ENCODE data around the gene CHD6.
"Not testable (repeated sequence)": the region's sequence is repeated elsewhere in the genome, so short reads cannot be mapped to it uniquely, and the experiment has no call there.

The CHD6 gene

DNA sequence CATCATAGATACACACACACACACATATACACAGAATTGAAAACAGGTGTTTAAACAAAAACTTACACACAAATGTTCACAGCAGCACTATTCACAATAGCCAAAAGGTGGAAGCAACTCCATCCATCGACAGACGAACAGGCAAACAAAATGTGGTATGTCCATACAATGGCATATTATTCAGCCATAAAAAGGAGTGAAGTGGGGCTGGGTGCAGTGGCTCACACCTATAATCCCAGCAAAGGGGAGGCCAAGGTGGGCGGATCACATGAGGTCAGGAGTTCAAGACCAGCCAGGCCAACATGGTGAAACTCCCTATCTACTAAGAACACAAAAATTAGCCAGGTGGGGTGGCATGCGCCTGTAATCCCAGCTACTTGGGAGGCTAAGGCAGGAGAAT lies 80.3 kb downstream of the CHD6 start:
- DNase-seq: no peak

GRCh38 chr20:41535551-41535950 lies 82.6 kb downstream of the CHD6 start:
- DNase-seq: not testable (repeated sequence)

DNA sequence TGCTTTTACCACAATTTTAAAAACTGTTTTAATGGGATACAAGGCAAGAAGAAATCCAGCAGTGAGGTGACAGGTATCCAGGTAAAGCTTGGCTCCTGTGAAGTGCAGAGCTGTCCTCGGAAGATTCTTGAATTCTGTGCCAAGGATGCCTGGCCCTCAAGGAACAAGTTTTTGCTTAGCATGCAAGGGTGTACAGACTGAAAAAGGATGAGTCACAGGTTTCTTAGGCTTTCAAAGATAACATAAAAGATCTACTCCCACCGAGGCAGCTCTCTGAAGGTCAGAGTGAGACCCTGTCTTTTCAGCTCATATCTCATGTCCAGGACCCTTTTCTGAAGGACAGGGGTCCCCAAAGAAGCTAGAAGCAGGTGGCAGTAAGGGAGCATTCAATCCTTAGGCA lies 83.3 kb downstream of the CHD6 start:
- DNase-seq: no peak

GRCh38 chr20:41534170-41534569 lies 84.0 kb downstream of the CHD6 start:
- DNase-seq: no peak

GRCh38 chr20:41533537-41534136 lies 84.5 kb downstream of the CHD6 start:
- no peak for DNase-seq

DNA sequence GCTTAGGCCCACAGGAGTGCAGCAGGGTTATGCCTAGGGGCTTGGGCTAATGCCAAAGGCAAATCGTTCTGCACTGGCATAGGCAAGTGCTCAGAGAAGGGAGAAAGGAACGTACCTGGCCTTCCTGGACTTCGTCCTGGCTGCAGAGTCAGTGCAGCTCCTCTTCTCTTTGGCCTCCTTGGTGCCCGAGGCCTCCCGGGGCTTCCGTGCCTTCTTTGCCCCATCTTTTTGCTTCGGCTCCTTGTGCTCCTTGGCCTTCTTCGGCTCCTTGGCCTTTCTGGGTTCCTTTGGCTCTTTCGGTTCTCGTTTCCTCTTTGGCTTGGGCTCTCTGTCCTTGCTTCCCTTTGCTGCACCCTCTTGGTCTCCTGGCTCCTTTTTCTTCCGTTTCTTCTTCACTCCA lies 85.2 kb downstream of the CHD6 start:
- DNase-seq: no peak

DNA sequence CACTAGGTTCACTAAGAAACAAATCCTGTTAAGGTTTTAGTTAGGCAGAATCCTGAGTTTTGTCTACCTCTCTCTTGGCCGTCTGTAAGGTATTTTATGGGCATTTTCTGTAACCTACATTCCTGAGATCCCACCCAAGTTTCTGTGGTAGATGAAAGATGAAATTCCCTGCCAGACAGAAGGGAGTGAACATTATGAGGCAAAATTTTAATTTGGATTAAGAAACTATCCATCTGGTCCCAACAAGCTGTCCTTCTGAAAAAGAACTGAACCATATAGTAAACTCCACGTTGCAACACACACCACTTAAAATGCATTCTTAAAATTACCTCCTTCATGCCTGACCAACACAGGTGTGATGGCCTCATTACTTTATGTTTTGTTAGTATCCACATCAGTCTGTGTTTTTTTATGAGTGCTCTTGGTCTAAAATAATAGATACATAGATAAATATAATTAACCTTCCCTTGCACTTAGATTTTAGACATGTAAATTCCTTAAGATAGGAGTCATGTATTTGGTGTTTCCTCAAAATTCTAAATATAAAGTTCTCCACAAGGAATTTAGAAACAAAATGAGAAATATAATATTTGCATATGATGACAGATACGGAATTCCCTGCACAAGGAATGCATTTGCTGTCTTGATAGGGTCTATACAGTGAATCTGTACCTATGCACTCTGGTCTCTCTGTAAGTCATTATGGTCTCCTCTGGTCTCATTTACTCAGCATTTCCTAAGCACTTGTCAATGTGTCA lies 86.5 kb downstream of the CHD6 start:
- peak; percentile 11 for DNase-seq

- DNase-seq: no peak
Measured at GRCh38 chr20:41530923-41531322, 87.3 kb downstream of the CHD6 start.

- DNase-seq: no peak
Measured at GRCh38 chr20:41526327-41526726, 91.8 kb downstream of the CHD6 start.

DNA sequence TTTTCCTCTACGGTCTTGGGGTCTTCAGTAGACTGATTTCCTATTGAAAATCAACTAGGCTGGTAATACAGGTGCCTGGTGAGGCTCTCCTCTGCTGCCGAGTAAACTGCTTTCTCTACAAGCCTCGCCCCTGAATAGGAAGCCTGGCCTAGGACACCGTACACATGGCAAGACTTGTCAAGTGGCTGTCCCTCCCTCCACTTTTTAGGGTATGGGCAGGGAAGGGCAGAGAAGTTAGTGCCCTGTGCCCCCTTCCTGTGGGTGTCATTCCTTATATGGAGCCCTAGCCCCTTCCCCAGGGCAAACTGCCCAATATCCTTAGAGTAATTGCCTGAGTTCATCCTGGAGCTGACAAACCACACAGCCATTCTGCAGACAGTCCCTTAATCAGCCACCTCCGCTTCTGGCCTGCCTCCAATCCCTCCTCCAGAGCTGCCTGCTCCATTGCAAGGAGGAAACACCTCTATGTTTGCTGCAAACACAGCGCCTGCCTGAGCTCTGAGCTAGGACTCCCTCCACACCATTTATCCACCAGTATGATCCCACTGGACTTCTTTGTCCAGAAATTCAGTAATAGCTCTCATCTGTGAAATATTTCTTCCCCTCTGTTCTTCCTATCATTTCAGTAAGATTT lies 93.1 kb downstream of the CHD6 start:
- peak; percentile 40 for DNase-seq

DNA sequence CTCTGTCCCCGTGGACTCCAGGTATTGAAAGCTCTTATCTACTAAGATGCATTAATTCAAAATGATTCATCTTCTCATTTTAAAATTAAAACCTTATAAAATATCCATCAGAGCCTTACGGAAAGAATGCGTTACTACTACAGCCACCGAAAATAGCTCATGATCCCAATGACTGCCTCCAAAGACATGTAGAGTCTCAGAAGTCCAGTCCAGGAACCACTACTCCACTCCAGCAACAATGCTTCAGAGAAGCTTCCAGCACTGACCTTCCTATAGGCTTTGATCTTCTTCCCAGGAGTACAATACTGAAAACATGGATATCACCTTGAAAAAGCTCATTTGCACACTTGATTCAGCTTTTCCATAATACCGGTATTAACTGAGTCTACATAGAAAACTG lies 94.3 kb downstream of the CHD6 start:
- DNase-seq: no peak

DNA sequence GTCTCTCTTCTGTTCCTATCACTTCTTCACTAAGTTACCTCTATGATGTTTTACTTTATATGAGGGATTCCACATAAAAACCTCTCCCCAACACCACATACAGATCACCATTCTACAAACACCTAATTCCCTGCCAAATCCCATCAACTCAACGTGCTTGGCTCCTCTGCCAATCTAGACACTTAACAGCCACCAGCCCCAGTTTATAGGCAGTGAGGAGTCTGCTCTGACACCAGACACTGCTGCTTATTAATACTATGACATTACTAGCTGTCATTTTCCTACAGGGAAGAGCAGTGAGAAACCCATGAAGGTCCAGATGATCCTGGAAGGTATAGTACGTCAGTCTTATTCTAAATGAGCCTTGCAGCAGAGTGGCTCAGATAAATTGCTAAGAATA lies 104.3 kb downstream of the CHD6 start:
- DNase-seq: no peak

- no peak for DNase-seq
Measured at GRCh38 chr20:41512624-41513023, 105.6 kb downstream of the CHD6 start.

GRCh38 chr20:41510847-41511450 lies 107.2 kb downstream of the CHD6 start:
- no peak for DNase-seq

GRCh38 chr20:41510224-41510623 lies 108.0 kb downstream of the CHD6 start:
- DNase-seq: no peak

DNA sequence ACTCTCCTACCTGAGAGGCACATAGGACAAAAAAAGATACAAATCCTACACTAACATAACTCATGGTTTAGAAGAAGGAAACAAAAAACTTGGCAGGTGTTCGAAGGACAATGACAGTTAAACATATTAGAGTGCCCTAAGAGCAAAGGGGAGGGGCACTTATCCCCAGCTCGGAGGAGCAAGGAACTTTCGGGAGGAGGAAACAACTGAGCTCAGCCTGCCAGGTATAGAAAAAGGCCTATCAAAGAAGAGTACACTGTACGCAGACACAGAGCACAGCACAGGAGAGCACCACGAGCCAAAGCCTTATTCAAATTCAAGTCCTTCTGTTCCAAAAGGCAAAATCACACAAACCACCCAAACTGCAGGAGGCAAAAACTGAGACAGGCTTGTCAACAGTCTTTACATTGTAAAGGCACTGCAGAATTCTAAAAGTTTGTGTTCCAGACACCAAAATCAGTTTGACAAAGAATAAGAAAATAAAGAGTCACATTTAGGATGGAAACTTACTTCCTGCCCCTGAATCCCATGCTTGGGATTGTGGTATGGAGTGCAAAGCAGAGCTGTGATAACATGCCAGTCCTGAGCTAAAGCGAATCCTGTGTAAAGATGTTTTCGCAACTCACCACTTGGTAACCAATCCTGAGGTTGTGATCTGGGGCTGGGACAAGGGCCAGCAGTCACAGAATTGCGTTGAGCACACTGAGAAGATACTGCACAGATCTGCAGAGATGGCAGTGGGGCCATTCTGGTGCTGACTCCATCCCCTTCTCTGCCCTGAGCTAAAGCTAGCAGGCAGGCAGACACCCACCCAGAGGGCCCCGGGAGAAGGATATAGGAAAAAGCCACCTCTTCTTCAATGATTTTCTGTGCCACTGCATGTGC lies 108.6 kb downstream of the CHD6 start:
- peak; percentile 50 for DNase-seq

DNA sequence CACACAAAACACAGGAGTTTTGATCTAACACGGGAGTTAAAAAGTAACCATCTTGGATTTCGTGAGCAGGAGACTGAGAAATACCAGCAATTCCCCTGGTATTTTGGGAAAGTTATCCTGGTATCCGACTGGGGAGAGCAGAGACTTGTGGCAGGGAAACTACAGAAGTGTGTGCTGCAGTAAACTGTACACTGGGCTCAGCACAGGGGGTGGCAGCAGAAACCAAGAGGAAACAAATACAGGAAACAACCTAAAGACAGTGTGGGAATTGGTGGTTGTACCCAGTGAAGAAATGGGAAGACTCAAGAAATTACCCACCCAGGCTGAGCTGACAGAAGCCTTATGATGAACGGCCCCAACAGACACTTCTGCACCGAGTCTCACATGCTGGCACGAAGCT lies 109.8 kb downstream of the CHD6 start:
- no peak for DNase-seq

- no peak for DNase-seq
Measured at GRCh38 chr20:41507851-41508250, 110.3 kb downstream of the CHD6 start.

DNA sequence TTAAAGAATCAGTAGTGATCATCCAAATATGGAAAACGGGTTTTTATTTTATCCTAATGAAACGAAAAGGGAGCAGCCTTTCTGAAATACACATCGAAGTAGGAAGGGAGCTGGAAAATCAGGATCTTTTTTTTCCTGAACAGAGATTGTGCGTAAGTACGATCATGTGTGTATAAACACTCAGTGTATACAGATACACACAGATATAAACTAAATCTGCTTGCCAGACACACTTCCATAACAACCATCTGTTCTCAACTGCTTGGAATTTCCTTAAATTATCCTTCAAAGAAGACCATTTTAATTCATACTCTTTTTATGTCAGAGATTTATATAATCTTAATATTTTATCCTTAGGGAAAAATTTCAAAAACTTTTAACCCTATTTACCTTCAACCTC lies 110.7 kb downstream of the CHD6 start:
- DNase-seq: no peak

DNA sequence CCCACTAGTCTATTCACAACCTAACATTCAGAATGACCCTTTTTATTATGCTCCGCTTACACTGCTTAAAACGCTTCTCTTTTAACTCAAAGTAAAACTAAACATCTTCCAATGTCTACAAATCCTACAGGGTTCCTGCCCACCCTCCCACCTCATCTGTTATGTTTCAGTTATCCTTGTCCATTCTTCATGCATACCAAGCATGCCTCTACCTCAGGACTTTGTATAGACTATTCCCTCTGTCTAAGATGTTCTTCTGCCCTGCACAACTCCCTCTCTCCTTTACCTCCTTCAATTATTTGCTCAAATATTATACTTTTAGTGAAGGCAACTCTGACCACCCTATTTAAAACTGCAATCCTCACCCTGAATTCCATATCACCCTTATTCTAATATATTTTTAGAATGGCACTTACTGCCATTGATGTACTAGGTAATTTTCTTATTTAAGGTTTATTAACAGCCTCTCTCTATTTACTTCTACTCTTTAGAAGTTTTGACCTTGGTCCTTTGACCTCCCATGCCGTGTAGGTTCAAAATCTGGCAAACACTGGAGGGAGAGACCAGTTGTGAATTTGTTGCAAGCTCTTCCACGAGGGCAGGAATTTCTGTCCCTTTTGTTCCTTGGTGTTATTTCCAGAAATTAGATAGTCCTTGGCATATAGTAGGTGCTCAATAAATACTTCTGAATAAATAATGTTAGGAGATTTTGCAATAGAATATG lies 111.8 kb downstream of the CHD6 start:
- no peak for DNase-seq

- no peak for DNase-seq
Measured at GRCh38 chr20:41505184-41505583, 113.0 kb downstream of the CHD6 start.

GRCh38 chr20:41501376-41501775 lies 116.8 kb downstream of the CHD6 start:
- DNase-seq: peak; percentile 29

Measured in fibroblast of skin of abdomen (primary cell).